SU-DHL-6 (cell line): Measurements from ENCODE around the gene CHTOP.

ENCODE experiments used
- CTCF ChIP-seq: fragments of 200-600 bp; sonication (generic); IDR thresholded peaks from one replicate; pipeline ENCODE4 v1.5.1; 2017; ENCODE audit warnings: antibody characterized with exemption, mild to moderate bottlenecking, low read length, moderate library complexity; ENCODE audit not compliant: insufficient read depth, poor library complexity, severe bottlenecking
- EZH2phosphoT487 ChIP-seq: fragments of 200-600 bp; sonication (generic), shearing (Covaris generic); conservative IDR thresholded peaks from 2 replicates; pipeline ENCODE4 v1.6.1; 2018; ENCODE audit warnings: mild to moderate bottlenecking, antibody characterized with exemption, low read length, moderate library complexity, mixed read lengths

DNA sequence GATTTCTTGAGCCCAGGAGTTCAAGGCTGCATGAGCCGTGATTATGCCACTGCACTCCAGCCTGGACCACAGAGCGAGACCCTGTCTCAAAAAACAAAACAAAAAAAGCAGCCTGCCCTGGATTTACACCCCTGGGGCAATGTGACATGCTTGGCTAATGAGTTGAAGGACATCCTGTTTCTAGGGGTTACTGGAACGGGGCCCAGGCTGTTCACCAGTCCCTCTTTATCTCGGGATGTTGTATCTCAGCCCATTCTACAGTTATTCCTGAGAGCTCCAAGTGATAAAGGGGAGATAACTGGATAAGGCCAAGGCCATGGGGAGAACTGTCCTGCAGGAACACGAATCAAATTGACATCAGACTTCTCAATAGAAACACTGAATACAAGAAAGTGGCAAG is 46.6 kb upstream of the CHTOP start:
- TF ChIP-seq CTCF (no peak), EZH2phosphoT487 (no peak)
